GM19397 (cell line): ENCODE measurements around the gene ALDH1L1.

ENCODE experiments used
- ATAC-seq: cut with Tn5 transposase; IDR thresholded peaks from one replicate; pipeline ENCODE4 v1.9.1; 2021; ENCODE audit warnings: mild to moderate bottlenecking, moderate library complexity; ENCODE audit not compliant: unreplicated experiment

Gene ALDH1L1

DNA sequence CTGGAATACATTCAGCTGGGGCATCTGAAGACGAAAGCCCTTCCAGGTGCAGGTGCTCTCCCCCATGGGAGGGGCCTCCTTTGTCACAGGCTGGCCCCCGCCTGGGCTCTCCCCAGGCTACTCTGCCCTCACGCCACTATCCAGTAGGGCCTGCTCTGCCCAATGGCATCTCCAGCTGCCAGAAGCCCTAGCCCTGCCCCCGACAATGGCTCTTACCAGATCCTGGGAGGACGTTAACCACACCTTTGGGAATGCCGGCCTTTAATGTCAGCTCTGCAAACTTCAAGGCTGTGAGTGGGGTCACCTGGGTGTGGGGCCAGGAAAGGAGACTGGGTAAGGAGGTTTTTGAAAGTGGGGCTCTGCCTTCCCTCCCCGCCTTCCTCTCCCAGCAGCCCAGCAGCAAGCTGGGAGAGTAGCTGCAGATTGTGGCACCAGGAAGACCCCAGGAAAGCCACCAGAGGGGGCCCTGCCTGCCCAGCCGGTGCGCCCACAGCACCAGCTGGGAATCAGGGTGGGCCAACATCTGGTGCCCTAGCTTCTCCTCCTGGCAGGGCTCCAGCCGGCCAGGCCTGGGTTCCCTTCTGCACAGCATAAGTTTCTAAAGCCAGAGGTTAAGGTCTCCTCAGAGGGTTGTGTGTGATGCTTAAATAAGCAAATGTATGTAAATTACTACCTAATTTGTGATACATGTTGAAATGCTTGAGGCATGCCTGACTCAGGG is 56.1 kb downstream of the ALDH1L1 start:
- ATAC-seq = no peak

DNA sequence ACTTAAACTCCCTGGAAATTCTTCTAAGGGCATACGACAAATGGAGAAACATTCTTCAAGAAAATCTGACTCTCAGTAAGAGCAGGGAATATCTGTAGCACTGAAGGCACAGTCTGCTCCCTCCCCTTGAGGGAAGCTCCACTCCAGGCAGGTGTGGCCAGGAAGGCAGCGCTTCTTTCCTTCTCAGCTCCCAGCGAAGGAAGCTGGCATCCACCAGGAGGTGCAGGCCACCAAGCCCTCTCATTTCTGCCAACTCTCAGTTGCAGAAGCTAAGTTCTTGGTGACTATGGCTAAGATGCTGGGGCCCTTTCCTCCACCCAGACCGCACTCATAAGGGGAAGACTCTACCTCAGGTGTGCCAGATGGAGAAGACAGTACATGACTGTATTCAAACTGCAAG is 58.8 kb downstream of the ALDH1L1 start:
- ATAC-seq = no peak

DNA sequence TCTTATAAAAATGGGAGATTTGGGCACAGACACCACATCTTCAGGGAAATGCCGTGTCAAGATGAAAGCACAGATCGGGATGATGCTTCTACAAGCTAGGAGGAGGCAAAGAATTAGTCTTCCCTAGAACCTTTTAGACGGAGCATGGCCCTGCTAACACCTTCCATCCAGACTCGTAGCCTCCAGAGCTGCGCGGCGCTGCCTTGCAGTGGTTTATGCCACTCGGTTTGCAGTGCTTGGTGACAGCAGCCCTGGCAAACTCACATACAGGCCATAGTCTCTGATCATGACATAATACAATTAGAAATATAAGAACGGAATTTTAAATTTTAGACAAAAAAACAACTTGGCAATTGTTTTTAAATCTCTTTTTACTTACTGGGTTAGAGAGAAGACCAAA is 59.3 kb downstream of the ALDH1L1 start:
- ATAC-seq = no peak

DNA sequence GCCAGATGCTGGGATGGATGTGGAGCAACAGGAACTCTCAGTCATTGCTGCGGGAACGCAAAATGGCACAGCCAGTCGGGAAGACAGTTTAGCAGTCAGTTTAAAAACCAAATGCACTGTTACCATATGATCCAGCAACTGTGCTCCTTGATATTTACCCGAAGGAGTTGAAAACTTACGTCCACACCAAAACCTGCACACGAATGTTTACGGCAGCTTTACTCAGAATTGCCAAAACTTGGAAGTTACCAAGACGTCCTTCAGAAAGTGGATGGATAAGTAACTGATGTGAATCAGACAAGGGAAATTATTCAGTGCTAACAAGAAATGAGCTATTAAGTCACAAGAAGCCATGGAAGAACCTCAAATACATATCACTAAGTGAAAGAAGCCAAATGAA is 60.4 kb downstream of the ALDH1L1 start:
- no peak for ATAC-seq

DNA sequence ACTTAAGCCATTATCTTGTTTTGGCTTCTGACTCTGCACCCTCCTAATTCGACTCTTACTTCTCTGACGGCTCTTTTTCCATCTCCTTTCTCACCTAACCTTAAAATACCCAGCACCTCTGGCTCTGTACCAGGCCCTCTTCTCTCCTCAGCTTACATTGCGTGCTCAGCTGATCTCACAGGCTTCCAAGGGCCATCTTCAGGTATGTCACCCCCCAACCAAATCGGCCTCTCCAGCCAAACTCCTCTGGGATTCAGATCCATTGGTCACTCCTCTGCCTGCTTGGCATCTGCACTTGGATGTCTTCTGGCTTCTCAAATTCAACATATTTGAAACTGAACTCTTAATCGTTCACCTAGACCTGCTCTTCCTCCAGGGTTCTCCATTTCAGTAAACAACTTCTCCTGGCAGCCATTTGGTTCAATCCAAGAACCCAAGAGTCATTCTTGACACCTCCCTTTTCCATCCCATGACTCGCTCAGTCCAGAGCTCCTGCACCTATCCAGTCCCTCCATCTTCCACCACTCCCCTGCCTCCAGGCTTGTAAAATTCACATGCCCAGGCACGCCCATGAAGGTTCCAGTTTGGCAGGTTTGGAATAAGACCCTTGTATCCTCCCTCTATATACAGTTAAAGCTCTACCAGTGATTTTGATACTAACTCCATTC is 61.2 kb downstream of the ALDH1L1 start:
- no peak for ATAC-seq

DNA sequence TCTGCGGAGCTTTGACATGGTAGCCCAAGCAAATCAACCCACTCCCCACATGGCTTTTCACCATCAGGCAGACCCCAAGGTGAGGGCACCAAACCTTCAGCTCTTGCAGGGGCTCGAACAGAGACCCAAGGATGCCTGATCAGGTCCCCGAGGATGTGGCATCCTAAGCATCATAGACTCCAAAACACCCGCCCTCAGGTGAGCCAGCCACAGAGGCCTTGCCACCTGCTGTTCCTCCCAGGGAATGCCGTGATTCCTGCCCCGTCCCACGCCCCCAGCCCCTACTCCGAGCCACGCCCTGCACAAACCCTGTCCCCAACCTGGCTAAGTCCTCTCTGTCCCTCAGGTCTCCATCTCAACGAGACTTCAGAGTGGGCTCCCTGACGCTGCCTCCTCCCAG is 61.8 kb downstream of the ALDH1L1 start:
- ATAC-seq = no peak

DNA sequence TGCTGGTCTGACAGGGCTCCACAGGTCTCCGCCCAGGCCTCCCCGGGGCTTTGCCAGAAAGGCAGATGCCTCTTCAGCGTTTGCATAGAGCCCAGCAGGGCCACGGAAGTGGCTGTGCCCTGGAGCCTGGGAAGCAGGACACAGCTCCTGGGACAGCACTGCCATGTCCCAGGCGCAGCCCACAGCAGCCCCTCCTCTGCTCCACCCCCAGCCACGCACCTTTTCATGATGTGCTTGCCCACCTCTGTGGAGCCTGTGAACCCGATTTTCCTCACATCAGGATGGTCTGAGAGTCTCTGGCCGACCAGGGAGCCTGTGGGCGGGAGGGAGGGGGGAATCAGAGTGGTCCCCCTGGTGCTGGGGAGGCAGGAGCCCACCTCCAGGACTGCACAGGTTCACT is 62.6 kb downstream of the ALDH1L1 start:
- ATAC-seq = no peak

DNA sequence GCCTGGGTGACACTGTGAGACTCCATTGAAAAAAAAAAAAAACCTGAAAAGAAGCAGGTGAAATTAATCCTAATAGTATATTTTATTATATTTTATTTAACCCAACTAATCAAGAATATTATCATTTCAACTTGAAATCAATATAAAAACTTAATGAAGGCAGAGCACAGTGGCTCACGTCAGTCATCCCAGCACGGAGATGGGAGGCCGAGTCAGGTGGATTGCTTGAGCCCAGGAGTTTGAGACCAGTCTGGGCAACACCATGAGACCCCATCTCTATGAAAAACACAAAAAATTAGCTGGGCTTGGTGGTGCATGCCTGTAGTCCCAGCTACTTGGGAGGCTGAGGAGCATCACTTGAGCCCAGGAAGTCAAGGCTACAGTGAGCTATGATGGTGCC is 63.2 kb downstream of the ALDH1L1 start:
- no peak for ATAC-seq

DNA sequence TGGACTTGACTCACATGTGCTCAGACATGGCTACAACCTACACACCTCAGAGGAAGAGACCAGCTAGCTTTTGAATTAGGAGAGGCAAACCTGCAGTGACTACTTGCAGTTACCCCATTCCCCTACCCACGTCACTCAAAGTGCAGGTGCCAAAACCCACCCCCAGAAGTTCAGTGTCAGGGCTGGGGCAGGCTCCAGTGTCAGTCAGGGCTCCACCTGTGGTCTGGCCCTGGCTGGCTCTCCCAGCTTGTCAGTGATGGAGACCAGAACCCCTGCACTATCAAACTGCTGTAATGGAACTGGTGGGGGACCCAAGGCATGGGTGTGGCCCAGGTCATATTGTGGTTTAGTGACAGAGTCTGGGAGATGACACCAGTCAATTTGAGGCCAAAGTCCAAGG is 63.9 kb downstream of the ALDH1L1 start:
- no peak for ATAC-seq

DNA sequence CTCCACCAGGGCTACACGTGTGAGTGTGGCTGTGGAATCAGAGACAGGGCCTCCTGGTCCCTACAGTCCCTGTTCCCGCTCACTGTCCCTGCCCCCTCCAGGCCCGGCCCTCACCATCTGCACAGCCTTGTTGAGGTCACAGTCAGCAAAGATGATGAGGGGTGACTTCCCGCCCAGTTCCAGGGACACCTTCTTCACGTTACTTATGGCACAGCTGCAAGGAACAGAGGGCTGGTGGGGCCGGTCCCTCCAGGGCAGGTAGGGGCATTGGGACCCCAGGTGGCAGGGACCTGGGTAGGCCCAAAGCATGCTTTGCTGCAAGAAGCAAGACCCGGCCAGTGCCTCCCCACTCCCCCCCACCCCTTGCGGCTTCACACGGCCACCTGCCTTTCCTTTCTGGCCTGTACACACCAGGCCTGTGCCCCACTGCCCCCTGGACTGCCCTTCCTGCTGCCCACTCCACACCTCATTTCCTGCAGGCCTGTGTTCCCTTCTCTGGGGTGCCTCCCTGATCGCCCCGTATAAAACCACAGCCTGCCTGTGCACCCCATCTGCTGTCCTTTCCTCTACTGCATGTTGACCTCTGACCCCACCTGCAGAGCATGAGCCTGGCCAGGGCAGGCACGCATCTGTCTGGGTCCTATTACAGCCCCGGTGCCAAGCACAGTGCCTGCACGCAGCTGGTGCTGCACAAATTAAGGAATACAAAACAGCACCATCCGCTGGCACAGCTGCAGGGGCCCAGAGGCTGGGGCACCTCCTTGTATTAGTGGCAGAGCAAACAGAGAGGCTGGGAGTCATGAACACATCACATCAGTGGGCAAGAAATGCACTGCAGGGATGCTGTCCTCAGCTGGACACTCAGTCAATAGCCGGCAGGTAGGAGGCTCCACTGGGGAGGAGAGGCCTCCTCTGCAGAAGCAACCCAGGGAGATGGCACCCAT is 65.7 kb downstream of the ALDH1L1 start:
- no peak for ATAC-seq

DNA sequence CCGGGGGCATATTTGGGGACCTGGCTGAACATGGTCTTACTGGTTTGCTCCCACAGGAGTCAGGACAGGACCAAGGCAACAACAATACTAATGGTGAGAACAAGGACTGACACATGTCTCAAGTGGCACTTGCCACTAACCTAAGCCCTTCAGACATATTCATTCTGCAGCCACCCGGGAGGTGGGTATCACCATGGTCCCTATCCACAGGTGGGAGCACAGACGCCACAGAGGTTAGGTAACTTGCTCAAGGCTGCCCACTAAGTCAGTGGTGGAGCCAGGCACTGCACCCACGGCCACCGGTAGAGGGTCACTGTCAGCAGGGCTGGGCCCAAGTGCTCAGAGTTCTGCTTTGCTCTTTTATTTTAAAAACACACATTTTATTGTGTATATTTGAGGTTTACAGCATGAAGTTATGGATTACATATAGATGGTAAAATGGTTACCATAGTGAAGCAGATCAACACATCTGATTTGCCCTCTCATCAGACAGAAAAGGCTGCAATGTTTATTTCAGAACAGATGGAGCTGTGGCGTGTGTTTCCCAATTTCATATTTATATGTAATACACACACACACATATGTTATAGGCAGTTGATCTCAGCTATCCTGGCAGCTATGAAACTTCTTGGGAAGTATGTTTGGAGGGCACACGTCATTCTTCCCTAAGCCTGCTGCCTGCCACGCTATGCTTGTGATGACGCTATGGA is 66.5 kb downstream of the ALDH1L1 start:
- ATAC-seq = no peak

DNA sequence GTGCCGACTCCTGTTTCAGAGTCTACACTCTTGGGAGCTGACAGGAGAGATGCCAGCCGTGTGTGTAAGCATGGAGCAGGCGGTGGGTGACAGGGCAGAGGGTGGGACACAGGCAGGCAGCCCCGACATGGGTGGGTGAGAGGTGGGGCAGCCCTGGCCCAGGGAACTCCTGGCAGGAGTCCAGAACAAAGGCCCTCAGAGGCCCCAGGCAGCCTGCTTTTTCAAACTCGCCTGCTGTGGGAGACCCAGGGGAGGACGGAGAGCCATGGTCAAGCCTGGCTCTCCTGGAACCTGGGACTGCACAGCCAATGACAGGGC is 67.2 kb downstream of the ALDH1L1 start:
- ATAC-seq = no peak

DNA sequence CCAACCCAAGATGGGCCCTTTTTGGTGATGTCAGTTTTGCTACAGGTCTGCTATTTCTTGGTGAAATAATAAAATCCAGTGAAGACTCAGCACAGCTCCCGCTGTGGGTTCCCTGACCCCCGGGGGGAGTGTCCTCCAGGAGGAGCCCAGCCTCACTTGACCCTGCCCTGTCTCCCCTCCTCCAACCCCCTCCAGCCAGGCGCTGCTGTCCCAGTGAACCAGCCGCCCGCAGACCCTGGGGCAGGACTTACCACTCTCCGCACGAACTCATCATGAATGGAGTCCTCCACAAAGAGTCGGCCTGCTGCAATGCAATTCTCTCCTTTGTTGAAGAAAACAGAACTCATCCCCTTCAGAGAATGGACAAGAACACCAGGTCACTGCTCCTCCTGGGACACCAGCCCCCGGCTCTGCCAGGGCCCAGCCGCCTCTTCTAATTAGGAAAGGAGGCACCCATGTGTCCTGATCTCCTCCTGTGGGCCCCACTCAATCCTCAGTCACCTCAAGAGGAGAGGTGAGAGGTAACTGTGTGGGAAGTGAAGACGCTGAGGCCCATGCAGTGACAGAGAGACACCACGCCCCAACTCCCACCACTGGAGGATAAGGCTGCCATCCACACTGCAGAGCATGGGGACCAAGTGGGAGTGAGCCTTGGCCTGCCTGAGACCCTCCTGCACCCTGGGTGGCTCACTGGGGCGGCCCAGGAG is 67.7 kb downstream of the ALDH1L1 start:
- ATAC-seq = no peak

DNA sequence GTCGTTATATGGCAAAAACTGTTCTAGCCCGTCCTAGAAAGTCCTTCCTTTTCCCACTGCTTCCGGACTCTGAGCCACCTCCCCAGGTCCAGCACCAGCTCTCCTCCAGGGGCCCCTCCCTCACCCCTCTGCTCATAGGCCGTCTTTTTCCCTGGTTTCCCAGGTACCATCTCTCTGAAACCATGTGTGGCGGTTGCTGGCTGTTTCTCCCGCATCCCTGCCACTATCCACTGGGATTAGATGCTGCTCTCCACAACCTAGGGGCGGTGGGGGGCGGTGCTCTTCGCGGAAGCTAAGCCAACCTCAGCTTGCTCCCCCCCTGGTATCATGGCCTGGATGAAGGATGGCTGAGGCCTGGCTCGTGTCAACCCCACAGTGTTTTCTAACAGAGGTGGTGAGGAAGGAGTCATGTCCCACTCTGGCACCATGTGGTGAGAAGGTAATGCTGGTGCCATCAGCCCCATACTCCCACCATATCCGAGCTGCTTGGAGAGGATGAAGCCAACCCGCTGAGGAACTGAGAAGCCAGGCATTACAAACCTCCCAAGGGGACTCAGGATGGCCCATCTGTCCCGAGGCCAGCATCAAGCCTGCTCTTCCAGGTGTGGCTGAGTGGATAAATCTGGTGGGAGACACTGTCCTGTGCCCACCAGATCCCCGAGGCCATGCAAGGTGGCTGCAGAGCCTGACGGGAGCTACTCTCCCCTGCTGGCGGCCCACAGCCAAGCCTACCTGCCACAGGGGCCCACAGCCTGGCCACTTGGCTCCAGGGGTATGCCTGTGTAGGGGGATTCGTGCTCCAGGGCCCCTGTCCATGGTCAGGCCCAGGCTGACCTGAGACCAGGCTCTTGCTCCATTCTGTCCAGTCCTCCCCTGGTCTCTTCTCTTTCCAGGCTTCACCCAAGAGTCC is 68.6 kb downstream of the ALDH1L1 start:
- no peak for ATAC-seq

DNA sequence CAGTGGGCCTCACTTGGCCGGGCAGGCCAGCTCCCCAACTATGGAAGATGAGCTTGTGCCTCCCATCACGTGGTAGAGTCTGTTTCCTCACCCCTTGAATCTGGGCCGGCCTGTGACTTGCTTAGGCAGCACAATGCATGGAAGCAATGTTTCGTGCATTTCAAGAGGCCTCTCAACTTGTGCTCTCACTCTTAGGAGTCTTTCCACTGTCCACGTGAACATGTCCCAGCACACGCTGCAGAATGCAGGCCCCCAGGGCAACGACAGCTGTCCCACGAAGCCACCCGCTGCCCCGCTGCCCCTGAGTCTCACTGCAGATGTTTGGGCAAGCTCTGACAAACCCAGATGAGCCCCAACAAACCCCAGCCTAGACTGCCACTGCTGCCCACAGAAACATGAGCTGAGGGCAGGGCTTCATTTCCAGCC is 69.2 kb downstream of the ALDH1L1 start:
- no peak for ATAC-seq

DNA sequence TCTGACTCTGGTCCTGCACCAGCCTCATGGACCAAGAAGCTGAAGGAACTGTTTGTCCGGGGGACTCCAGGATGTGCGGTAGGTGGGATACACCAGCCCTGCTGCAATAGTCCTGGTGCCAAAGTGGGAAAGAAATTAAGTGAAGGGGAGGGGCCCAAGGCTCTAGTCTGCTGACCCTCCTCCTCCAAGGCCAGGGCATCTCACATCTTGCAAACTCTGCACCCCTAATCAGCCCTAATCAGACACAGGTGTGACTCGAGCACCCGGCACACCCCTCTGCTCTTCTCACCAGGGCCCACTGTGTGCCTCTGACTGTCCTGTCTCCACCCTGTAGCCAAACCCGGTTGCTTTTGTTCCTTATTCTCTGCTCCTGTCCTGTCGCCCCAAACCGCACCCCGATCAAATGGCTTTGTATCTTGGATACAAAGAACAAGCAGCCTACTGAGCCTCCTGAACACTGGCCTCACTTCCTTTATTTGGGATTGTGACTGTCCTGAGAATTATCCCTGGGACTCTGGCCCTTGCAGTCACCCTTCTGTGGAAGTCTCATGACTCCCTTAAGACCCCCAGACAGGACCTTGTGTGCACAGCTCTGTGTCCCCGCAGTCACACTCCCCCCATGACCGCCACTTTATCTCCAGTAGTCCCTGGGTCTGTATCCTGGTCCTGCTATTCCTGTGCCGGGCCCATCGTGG is 69.8 kb downstream of the ALDH1L1 start:
- ATAC-seq = no peak

DNA sequence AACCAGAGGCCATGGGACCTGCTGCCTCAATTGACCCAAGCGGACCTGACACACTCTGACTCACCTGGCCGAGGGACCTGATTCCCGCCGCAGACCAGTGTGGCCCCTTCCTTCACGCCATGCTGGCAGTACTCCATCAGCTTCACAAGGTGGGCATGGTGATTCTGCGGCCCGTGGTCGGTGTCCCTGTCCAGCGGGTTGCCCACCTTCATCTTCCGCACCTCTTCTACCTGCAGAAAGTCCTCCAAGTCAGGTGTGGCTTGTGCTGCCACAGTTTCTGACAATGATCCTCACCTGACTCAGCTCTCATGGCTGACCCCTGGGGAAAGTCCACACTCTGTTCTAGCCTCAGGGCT is 70.5 kb downstream of the ALDH1L1 start:
- ATAC-seq = no peak

DNA sequence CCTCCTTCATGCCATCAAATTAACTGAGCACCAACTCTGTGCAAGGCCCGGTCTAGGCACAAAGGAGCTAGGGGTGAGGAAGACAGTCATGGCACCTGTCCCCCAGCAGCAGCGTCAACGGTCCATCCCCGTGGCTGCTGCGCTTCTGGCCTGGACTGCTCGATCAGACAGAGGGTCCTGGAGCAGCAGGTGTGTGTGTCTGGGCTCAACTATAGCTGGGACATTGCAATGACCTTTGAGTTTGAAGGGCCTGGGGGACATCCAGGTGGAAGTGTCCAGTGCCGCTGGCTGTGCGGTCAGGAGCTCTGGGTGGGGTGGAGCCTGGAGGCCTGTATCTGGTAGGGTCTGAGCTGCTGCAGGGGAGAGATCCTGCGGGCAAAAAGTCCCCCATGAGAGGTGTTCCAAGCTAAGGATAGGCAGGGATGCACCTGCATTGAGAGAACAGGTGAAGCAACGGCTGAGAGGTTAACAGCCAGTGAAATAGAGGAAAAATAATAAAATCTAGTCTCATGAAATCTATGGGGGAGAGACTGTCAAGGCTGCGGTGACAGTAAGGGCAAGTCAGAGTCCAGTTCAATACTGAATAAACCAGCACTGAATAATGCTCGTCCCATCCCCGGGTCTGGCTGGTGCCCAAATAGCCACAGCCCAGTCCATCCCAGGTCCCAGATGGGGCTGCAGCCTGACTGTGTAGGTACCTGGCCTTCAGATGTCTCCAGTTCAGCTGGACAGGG is 71.1 kb downstream of the ALDH1L1 start:
- no peak for ATAC-seq
